GM12891 (cell line): Measurements from ENCODE around the gene TEX2.

Experiments used
- DNase-seq: peaks from one replicate; pipeline ENCODE4 v3.0.0; 2011; ENCODE audit warnings: low spot score; ENCODE audit not compliant: insufficient read length
- FAIRE-seq: peaks from 2 replicates; lab custom pipeline; 2011; peaks lifted over from hg19 to GRCh38; lab: Jason Lieb, UNC
- PAX5 ChIP-seq: IDR thresholded peaks from 2 replicates; pipeline ENCODE4 v1.6.1; 2011; ENCODE audit warnings: low read length, moderate library complexity, mild to moderate bottlenecking; ENCODE audit not compliant: insufficient read depth, severe bottlenecking
- POLR2A ChIP-seq: IDR thresholded peaks from 2 replicates; pipeline ENCODE4 v1.6.1; 2011; ENCODE audit warnings: low read depth, low read length, control low read depth
- POLR2AphosphoS5 ChIP-seq: IDR thresholded peaks from 2 replicates; pipeline ENCODE4 v1.6.1; 2011; ENCODE audit warnings: low read depth, low read length, control low read depth
- POU2F2 ChIP-seq: IDR thresholded peaks from 2 replicates; pipeline ENCODE4 v1.6.1; 2011; ENCODE audit warnings: low read depth, mild to moderate bottlenecking, control low read depth, low read length, moderate library complexity
- SPI1 ChIP-seq: IDR thresholded peaks from 2 replicates; pipeline ENCODE4 v1.6.1; 2011; ENCODE audit warnings: low read depth, low read length, control low read depth
- TAF1 ChIP-seq: IDR thresholded peaks from 2 replicates; pipeline ENCODE4 v1.6.1; 2011; ENCODE audit warnings: low read depth, low read length, control low read depth

Gene TEX2

DNA sequence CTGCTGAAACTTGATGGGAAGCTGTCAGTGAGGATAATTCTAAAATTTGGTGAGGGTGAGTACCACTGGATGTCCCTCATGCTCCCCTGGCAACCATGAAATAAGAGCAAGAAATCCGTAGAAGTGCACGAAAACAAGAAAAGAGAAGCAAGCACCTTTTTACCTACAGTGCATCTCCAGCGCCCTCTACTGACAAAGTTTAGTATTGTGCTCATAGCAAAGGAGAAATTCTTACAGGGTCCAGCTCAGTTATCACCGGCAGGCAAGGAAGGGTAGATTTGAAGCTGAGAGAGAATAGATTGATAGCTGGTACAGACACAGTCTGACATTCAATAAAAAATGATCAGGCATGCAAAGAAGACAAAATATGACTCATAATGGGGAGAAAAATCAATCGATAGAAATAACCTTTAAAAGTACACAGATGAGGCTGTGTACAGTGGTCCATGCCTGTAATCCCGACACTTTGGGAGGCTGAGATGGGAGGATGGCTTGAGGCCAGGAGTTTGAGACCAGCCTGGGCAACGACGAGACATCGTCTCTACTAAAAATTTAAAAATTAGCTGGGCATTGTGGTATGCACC, 28.3 kb upstream of the TEX2 start:
- TF ChIP-seq POU2F2 (no peak), TAF1 (no peak), POLR2AphosphoS5 (no peak)
- DNase-seq = no peak
- FAIRE-seq = no peak

DNA sequence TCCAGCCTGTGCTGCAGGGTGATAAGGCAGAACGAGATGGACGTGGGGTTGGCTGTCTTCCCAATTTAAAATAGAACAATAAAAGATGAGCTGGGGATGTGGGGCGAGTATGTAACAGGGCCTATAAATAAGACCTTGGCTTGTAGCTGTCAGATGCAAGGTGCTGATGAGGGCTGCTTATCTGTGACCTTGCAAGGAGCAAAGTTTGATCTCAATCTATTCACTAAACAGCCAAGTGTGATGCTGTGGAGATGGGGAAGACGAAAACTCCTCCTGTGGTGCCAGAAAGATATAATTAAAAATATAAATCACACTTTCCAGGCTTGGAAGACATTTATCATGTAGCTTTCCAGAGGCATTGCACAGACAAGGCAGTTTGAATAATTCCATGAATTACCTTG, 26.7 kb upstream of the TEX2 start:
- TF ChIP-seq POLR2A (no peak), PAX5 (no peak), SPI1 (no peak)
- DNase-seq = no peak
- FAIRE-seq = no peak

- TF ChIP-seq POLR2AphosphoS5 (no peak), PAX5 (no peak), POU2F2 (no peak), SPI1 (no peak), TAF1 (no peak), POLR2A (no peak)
- DNase-seq = no peak
- no peak for FAIRE-seq
Measured at GRCh38 chr17:64282753-64283080, 19.7 kb upstream of the TEX2 start.

- FAIRE-seq = no peak
- DNase-seq = peak; percentile 47
Measured at GRCh38 chr17:64281962-64282752, 19.1 kb upstream of the TEX2 start.

DNA sequence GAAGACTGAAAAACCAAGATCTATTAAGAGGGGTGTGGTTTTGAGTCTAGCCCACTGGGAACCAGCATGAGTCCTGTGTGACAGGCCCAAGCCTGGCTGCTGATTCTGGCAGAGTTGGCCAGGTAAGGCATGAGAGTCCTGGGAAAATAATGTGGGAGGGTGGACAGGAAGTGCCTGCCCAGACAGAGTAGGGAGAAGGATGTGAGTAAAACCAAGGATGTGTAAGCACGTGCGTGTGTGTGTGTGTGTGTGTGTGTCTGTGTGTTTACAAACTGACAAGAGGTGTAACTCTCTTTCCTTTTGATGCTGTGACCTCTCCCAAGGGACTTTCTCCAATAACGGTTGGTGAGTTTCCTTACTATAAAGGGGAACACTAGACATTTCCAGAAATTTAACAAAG, 15.6 kb upstream of the TEX2 start:
- DNase-seq = no peak
- TF ChIP-seq POLR2AphosphoS5 (no peak), SPI1 (no peak), TAF1 (no peak), POU2F2 (no peak), POLR2A (no peak), PAX5 (no peak)
- peak; percentile 56 for FAIRE-seq

More at GRCh38 chr17:64281962-64282752, 19.1 kb upstream of the TEX2 start:
- TF ChIP-seq POLR2A = no peak
- TF ChIP-seq TAF1 = no peak
- no peak for TF ChIP-seq POU2F2
- TF ChIP-seq SPI1 = no peak
- no peak for TF ChIP-seq POLR2AphosphoS5
- no peak for TF ChIP-seq PAX5

DNA sequence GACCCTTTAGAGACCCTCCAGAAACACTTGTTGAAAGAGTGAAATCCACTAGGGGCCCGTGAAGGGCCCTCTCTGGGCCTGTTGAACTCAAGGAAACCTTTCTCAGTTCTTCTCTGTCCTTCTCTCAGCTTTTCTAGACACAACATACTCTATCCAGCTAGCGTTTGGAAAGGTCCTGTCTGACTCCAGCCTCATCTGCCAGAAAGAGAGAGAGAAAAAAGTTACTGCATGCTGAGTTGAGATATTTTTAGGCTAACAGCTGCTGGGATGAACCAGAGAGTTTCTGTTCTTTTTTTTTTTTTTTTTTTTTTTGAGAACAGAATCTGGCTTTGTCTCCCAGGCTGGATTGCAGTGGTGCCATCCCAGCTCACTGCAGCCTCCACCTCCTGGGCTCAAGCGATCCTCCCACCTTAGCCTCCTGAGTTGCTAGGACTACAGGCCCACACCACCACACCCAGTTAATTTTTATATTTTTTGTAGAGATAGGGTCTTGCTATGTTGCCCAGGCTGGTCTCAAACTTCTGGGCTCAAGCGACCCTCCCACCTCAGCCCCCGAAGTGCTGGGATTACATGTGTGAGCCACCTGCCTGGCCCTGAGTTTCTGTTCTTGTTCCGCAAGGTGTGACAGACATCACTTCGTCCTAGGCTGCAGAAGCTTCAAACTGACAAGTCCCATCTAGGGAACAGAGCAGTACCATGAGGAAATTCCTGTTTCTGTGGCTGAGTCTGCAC, 14.9 kb upstream of the TEX2 start:
- no peak for FAIRE-seq
- TF ChIP-seq POU2F2 (no peak), POLR2A (no peak), PAX5 (no peak), POLR2AphosphoS5 (no peak), TAF1 (no peak), SPI1 (no peak)
- DNase-seq = no peak

DNA sequence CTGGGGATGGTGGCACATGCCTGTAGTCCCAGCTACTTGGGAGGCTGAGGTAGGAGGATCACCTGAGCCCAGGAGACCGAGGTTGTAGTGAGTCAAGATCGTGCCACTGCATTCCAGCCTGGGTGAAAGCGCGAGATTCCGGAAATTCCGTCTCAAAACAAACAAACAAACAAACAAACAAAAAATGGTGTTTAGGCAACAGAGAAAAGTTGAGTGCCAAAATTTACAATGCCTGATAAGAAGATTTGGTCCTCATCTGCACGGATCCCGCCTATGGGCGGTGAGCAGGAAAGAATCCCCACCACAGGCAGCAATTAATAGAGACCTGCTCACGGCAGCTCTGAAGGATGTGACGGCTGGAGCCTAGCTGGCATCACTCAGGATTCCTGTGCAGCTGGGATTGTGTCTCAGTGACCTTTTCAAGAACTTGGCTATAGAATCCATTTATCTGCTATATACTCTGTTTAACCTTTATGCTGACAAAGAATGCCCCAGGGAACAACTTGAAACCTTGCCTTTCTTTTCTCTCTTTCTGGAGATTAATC, 14.0 kb upstream of the TEX2 start:
- FAIRE-seq = no peak
- no peak for TF ChIP-seq POLR2AphosphoS5
- TF ChIP-seq SPI1 = no peak
- no peak for TF ChIP-seq PAX5
- TF ChIP-seq POU2F2 = no peak
- no peak for TF ChIP-seq TAF1
- no peak for DNase-seq

GRCh38 chr17:64275016-64275415, 12.0 kb upstream of the TEX2 start:
- no peak for DNase-seq
- FAIRE-seq = no peak
- TF ChIP-seq TAF1 = no peak
- no peak for TF ChIP-seq POLR2AphosphoS5
- TF ChIP-seq POLR2A = no peak
- TF ChIP-seq POU2F2 = no peak
- no peak for TF ChIP-seq PAX5
- TF ChIP-seq SPI1 = no peak

- no peak for TF ChIP-seq TAF1
- TF ChIP-seq POU2F2 = no peak
- no peak for TF ChIP-seq SPI1
- DNase-seq (no peak), FAIRE-seq (no peak)
Measured at GRCh38 chr17:64273006-64273405, 9.9 kb upstream of the TEX2 start.
